Stimulated activated CD8-positive, alpha-beta memory T cell treated with anti-CD3 and anti-CD28 coated beads, Interleukin-7, amount 100 ng/mL, for 4 hours (primary cell): ENCODE results near the gene NAV2.
"Not testable (repeated sequence)": the region's sequence is repeated elsewhere in the genome, so short reads cannot be mapped to it uniquely, and the experiment has no call there.

Experiments
- DNase-seq, 2 donors: peaks; one replicate each; pipeline ENCODE4 v3.0.0-alpha.2; 2020; ENCODE audit warnings: low read depth in 2 of 2

NAV2 gene

DNA sequence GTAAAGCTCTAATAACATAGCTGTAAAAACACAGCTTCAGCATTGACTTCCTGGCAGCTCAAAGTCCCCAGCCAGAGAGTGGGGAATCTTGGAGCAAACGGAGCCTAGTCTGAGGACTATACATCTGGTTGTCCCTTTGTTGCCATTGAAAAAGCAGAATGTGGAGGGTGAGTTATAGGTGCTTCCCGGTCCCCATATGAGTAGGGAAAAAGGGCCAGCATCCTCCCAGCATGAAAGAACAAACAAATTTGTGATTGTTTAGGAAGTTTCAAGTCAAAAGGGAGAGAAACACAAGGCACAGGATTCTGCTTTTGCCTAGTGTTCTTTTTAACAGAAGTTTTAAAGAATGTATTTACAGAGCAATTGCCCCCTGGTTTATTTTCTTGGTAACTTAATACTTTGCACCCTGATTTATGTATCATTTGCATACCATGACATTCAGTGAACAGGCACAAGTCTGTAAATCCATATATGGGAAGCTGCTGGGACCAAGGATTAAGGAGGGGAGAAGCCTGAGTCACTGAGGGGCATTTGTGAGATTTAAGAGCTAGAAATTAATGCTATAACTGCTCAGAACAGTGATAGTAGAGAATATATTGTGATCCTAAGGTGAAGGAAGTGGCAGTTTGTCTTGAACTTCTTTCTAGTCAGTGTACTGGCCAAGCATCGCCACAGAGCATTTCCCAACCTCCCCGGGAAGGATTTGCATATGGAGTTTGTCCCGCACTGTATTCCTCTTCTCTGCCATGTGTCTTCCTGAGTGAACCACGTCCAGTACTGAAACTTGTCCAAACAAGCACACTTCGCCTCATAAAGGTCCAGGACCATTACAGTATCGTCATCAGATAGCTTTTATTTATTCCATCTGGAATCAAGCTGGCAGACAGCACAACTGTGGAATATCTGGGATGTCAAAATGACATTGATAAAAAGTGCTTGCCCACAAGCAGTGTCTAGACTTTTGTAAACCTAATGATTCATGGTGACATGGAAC, 344.6 kb downstream of the NAV2 start:
- no peak for DNase-seq

DNA sequence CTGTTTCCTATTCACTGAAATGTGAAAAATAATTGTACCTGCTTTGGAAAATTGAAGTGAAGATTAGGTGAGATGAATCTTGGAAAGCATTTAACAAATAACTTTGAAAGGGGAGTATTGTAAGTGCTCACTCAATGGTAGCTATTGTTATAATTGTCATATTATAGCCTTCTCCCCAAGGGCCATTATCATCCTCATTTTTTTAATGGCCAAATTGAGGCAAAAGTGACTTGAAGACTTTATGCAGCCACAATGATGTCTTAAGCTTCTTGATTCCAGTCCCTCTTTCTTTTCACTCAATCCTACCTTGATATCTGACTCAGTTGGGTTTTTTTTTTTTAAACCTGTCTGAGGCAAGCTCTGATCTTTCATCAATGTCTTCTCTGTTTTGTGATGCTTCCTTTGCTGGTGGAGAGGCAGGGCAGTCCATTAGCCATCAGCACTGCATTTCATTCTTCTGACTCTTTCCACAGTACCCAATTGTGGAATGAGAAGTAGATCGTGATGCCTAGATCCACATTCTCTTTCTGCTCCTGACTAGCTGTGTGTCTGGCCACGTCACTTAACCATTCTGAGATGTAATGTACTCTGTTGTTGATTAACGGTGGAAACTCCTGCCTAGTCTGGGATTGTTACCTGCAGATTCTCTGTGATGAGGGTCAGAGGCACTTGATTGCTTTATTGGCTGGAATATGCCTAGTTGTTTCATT, 346.3 kb downstream of the NAV2 start:
- DNase-seq = no peak

DNA sequence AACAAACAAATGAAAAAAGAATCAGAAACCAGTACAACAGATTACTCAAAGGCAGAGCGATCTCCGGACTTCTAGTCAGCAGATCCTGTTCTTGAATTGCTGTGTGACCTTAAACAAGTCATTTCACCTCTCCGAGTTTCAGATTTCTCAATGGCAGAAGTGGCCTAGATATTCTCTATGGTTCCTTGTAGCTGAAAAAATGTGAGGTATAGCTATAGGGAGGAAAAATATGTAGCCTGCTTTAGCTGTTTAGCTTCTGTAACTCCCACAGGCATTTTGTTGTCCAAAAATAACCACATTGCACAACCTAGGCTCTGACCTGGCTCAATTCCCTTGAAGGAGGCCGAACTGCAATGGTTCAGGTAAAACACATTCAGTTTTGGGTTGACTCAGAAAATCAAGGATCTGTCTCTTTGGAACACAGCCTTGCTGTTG, 347.0 kb downstream of the NAV2 start:
- no peak for DNase-seq

DNA sequence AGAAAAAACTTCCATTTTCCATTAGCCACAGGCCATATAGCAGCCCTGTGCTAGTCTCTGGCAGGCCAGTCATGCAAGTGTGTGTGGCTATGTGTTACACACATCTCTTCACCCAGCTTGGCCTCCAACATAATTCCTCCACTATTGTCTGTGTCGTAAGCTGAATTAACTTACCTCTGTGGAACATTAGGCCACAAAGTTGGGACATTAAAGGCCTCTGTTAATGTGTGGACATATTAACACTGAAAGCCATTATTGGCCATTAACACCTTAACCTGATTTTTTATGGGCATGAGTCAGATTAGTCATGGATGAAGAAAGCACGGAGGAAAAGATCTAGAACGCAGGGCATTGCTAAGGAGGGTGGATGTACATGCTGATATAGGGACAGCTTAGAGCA, 347.5 kb downstream of the NAV2 start:
- DNase-seq = no peak

DNA sequence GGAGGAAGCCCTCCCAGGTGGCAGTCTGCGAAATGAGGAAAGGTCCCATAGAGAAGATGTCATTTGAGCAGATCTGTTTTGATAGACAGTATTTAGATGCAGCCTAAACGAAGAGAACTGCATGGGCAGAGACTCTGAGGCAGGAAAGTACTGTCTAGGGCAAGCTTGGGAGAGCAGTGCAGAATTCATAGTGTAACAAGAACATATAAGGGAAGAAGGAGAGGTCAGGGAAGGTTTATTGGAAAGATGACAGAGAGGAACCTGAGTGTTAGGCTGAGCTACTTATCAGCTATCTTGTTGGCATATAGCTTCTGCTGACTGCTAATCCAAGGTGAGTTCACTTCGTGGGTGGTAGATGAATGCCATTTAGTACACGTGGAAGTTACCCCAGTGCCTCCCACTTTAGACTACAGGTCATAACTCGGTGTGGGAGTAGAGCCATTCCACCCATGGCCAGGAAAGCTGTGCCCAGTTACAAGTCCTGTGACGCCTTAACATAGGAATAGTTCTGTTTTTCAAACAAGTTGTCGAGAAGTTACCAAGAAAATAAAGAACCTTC, 348.1 kb downstream of the NAV2 start:
- DNase-seq = no peak

DNA sequence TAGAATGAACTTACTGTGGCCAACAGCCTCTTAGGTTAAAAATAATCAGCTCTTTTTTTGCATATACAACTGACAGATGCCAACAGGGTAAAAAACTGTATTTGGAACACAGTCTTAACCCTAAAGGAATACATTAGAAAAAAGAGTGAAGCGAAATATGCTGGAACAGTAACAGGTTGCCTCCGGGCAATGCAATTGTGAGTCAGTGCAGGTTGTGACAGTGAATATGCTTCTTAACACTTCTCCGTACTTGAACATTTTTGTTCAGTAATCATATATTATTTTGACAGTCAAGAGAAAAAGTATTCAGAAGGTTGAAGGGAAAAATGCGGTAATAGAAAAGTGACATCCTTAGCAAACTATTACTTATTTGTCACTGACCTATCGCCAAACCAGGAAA, 349.1 kb downstream of the NAV2 start:
- DNase-seq = no peak

DNA sequence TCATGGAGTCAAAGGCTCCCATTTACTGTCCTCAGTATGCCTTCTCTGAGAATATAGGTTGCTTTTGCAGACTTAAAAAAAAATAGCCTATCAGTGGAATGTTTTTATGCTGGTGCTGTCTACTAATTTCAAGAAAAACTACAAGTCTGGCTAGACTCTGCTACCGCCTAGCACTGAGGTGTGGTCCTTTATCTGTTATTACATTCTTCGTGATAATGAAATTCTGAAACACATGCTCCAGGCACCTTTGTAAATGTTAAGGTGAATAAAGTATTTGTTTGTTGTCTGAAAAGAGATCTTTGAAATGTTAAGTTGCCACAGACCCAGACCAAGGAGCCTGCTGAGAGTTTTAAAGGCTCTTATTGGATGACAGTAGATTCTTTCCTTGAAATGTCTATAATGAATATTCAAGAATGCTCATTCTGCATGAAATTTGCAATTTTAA, 352.3 kb downstream of the NAV2 start:
- no peak for DNase-seq

DNA sequence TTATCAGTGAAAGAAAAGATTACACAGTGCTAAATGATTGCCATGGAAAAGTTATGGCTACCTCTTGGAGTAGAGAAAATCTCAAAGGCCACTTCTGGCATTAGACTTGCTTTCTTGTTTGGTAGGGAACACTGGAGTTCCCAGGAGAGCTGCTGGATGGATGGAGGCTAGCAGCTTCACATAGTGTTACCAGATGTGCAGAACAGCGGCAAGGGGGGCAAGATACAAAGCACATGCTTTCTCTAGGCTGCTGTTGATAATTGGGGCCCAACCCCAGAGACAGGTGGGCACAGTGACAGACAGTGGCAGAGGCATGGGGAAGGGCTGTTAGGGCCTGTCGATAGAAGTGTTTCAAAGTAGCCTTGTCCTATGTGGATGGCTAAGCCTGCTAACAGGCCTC, 352.8 kb downstream of the NAV2 start:
- DNase-seq = no peak

DNA sequence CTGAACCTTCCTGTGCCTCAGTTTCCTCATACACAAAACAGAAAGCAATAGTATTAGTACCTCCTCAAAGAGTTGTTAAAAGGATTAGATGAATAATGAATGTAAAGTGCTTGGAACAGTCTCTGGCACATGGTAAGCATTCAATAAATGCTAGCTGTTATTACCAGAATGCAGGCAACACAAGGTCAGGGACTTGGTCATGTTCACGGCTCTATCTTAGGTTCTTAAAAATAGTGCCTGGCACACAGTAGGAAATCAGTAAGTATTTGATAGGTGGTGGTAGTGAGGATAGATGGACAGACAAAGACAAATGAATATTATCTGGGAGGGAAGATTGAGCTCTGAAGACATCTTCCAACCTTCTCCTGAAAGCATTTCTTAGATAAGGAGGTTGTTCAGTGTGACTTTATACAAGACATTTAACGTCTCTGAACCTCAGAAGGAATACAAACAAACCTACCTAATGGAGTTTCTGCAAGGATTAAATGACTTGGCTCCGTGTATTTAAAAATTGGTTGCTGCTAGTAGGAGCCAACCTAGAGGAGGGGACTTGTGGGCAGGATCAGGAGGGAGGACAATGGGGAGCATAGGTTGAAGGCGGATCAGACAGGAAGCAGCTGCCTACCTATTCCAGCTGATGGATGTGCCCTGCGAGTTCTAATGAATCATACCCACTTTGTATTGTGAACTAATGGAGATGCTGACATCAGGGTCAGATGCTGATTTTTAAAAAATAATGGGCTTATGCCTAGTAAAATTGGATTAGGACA, 353.6 kb downstream of the NAV2 start:
- DNase-seq = no peak

DNA sequence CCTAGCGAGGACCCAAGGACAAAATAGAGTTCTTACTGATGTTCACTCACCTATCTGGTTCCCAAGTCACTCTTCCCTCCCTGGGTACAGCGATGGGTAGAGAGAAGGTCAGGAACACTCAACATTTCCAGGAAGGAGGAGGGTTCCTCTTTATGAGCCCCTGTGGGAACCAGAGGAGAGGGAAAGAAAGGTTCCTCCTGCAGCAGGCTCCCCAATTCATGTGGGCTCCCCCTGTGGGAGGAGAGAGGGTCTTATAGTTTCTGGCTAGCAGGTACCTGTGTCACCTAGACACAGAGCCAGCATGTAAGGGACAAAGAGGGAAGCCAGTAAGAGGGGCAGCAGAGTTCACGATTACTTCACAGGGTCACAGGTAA, 354.1 kb downstream of the NAV2 start:
- no peak for DNase-seq

DNA sequence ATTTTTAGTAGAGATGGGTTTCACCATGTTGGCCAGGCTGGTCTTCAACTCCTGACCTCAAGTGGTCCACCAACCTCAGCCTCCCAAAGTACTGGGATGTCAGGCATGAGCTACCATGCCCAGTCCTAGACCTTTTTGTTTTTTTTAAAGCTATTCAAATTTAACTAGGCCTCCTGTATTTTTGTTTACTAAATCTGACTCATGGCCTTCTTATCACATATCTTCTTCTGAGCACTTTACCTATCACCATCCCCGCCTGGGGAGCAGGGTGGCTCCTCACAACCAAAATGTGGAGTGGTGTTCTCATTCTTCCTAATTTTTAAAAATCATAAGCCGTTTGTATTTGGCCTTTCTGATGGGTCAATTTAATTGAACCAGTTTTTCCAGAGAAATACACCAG, 355.0 kb downstream of the NAV2 start:
- DNase-seq = no peak

DNA sequence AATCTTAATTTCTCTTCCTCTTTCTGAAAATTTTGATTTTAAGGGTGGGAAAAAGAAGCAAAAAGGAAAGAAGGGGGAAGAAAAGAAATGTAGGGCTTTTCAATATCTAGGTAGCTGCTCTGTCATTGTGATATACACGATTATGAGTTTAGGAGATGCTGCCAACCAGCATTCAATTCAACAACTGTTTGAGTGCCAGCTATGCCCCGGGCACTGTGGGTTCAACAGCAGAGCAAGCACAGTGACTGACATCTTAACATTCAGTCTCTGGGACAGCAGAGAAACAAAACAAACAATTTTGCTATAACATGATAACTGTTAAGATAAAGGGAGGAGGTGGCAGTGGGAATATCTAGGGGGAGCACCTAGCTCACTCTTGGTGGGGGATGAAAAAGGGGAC, 356.1 kb downstream of the NAV2 start:
- no peak for DNase-seq

DNA sequence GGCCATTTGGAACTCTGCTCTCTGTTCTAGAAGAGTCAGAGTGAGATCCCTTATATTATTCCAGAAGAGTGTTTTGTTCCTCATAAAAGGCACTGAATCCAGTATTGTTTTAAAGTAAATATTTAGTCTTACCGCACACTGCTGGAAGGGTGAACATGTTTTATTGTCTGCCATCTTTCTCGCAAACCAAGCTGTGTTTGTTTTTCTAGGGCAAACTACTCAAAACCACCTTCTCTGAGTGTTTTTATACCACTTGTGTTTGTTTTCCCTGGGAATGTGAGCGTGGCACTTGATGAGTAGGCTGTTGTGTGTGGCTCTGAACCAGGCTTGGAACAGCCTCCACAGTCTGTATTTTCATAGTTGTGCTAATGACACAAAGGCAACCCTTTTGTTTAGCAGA, 357.8 kb downstream of the NAV2 start:
- no peak for DNase-seq

DNA sequence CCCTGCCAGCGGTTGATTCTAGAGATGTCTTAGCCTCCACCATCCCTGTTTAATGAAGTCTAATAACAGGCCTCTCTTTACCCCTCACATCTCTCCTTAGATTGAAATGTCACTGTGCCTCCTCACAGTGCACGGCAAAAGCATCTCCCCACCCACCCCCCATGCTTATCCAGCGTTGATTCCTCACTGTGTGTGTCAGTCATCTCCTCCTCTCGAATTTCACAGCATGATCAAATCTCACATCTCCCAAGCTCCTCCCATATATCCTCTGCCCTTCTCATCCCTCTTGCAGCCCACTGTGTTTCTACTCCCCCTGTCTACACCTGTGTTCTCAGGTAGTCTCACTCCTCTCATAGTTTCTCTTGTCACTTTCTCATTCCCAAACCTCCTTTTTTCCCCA, 363.0 kb downstream of the NAV2 start:
- no peak for DNase-seq

DNA sequence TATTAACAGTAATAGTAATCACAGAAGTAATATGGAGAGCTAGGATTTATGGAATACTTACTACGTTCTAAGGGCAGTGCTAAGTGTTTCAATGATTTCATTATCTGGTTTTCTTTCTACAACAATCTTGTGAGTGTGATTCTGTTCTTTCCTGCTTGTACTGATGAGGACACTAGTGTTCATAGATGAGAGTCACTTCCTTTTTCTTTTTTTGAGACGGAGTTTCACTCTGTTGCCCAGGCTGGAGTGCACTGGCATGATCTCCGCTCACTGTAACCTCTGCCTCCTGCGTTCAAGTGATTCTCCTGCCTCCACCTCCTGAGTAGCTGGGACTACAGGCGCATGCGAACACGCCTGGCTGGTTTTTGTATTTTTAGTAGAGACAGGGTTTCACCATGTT, 366.2 kb downstream of the NAV2 start:
- DNase-seq = no peak

DNA sequence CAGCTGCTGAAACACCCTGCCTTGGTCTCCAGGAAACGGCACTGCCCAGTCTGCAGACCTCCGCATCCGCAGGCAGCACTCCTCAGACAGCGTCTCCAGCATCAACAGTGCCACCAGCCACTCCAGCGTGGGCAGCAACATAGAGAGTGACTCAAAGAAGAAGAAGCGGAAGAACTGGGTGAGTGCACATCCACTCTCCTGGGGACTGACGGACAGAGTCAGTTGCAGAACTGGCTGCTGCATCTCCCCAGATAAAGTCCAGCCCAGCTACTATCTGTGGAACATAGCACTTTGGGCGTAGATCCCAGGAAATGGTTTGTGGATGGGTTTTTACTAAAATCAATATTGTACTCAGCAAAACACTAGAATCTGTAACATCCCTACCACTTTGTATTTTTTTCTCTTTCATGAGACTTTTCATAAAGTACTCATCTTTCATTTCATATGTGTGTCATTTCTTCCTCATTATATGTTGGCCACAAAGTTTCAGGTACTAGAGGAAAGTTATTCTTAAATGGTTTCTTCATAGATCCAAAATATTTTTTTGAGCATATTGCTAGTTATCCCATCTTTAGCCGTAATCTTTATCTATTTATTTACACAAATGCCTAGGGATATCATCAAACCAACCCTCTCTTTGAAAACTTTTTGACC, 367.5 kb downstream of the NAV2 start:
- no peak for DNase-seq

DNA sequence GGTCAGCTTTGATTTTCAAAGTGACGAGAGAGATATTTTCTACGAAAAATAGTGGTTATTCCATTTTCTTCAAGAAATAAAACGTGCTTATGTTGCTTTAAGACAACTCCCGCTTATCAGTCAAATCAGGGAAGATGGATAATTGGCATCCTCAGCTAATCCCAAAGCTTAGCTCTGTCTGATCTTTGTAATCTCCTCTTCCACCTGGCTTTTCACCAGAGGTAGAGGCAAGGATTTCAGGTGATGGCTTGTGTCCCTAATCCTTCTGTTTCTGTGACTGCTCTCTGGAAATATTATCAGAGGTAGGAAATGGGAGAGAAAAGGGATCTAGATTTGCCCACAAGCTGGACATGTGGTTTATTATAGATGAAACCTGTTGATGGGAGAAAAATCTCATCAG, 368.7 kb downstream of the NAV2 start:
- DNase-seq = no peak

DNA sequence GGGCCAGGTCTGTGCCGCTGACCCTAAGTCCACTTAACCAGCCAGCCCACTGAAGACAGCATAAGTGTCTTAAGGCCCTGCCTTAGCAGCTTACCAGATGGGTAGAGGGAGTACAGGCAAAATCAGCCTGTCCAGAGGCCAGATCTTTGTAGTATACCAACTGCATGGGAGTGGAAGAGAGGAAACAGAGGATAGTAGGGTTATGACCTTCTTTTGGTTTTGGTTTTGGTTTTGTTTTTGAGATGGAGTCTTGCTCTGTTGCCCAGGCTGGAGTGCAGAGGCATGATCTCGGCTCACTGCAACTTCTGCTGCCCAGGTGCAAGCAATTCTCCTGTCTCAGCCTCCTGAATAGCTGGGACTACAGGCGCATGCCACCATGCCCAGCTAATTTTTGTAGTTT, 371.2 kb downstream of the NAV2 start:
- not testable (repeated sequence) for DNase-seq

DNA sequence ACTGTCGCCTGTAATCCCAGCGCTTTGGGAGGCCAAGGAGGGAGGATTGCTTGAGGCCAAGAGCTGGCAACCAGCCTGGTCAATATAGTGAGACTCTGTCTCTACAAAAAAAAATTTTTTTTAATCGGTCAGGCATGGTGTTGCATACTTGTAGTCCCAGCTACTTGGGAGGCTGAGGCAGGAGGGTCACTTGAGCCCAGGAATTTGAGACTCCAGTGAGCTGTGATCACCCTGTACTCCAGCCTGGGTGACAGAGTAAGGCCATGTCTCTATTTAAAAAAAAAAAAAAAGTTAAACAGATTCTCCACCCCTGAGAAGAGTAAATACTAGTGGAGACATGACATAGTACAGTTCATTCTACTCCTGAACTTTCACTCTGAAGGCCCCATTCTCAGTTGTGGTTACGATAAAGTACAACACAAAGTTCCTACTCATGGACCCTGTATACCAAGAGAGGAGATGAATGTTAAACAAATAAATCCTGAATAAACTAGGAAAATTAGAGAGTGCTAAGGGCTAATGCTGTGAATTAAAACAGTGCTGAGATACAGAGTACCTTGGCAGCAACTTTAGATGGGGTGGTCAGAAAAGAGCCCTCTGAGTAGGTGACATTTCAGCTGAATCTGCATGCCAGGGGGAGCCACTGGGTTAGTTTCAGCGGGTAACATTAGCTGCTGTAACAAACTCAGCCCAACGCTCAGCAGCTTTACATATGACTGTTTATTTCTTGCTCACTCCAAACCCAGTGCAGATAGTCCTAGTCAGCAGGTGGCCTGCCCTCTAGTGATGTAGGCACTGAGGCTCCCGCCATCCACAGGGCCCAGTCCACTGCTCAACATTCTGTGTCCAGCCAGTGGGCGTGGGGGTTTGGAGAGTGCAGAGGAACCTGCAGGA, 372.5 kb downstream of the NAV2 start:
- no peak for DNase-seq

DNA sequence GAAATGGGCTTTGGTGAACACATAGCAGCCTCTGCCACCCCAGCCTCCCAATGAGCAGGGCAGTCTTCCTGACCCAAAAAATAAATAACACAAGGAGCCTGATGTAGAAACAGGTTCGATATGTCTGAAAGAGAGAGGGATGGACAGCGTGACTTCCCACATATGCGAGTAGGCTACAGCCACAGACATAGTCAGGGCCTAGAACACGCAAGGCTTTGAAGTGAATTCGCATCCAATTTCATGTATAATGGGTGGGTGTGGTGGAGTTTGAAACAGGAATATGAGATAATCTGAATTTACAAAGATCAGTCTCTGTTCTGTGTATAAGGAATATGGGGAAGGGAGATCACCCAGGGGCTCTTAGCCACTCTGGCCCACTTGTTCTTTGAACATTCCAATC, 373.3 kb downstream of the NAV2 start:
- DNase-seq = no peak
